22Rv1 (cell line): ENCODE data around the gene PRDX6.

Source experiments
- ZFX ChIP-seq: fragments of 450-650 bp; IDR thresholded peaks from 2 replicates; pipeline ENCODE4 v1.6.1; 2017; ENCODE audit warnings: antibody characterized with exemption, borderline replicate concordance
- TF ChIP-seq, protein P1 (sequence below): fragments of 450-650 bp; IDR thresholded peaks from 2 replicates; pipeline ENCODE4 v1.5.1; 2017; ENCODE audit warnings: mild to moderate bottlenecking

DNA sequence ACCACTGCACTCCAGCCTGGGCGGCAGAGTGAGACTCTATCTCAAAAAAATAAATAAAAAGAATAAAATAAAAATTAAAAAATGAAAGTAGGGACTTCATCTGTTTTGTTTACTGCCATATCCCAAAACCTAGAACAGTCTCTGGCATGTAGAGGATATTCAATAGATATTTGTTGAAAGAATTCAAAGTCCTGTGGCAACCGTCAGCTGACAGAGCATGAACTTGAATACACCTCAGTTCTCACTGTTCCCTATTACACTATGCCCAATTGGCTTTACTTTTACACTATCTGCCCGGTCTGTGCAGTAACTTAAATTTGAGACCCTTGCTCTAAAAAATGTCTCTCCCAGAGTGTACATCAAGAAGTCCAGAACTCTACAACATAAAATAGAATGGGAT is 46.2 kb downstream of the PRDX6 start:
- TF ChIP-seq, protein P1, sequence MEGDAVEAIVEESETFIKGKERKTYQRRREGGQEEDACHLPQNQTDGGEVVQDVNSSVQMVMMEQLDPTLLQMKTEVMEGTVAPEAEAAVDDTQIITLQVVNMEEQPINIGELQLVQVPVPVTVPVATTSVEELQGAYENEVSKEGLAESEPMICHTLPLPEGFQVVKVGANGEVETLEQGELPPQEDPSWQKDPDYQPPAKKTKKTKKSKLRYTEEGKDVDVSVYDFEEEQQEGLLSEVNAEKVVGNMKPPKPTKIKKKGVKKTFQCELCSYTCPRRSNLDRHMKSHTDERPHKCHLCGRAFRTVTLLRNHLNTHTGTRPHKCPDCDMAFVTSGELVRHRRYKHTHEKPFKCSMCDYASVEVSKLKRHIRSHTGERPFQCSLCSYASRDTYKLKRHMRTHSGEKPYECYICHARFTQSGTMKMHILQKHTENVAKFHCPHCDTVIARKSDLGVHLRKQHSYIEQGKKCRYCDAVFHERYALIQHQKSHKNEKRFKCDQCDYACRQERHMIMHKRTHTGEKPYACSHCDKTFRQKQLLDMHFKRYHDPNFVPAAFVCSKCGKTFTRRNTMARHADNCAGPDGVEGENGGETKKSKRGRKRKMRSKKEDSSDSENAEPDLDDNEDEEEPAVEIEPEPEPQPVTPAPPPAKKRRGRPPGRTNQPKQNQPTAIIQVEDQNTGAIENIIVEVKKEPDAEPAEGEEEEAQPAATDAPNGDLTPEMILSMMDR = no peak
- TF ChIP-seq ZFX = no peak
